H7 (cell line): ENCODE measurements around the gene INSC. TPM values are rescaled to one million over a fixed set of nuclear protein-coding genes. Genes with fewer than 3 reads are reported as not detected.

ENCODE experiments used
- DNase-seq: peaks from one replicate; pipeline ENCODE4 v3.0.0; 2012
- H3K27me3 ChIP-seq: 2 replicates; pipeline ENCODE4 v1.6.0; 2011; ENCODE audit warnings: mild to moderate bottlenecking, low read length; ENCODE audit not compliant: control insufficient read depth, insufficient read depth
- H3K36me3 ChIP-seq: replicated peaks from 2 replicates; pipeline ENCODE4 v1.5.1; 2011; ENCODE audit warnings: low read length; ENCODE audit not compliant: control insufficient read depth, insufficient read depth
- H3K4me3 ChIP-seq: 2 replicates; pipeline ENCODE4 v1.5.1; 2011; ENCODE audit warnings: low read depth, mild to moderate bottlenecking, control low read depth, low read length, moderate library complexity; ENCODE audit not compliant: insufficient read depth
- total RNA-seq: library from RNA; depleted of rRNA; stranded (reverse); fragments of >200 nt; shearing (Covaris generic); gene quantifications from 2 replicates; pipeline ENCODE4 v1.2.3, GENCODE V29; 2014; rRNA removed

Gene INSC
- total RNA-seq, 1 experiment from 2014 or later: not detected

- Histone ChIP-seq H3K27me3 (no peaks in the 10 kb centered on the region), H3K36me3 (no peaks in the 10 kb centered on the region), H3K4me3 (no peak overlapping the region)
- DNase-seq: no peak
Observed at GRCh38 chr11:15276621-15277020, 161.9 kb downstream of the INSC start.

GRCh38 chr11:15278128-15278527 is 163.4 kb downstream of the INSC start:
- Histone ChIP-seq H3K36me3 (no peaks in the 10 kb centered on the region), H3K27me3 (peaks cover 2% of the 10 kb centered on the region; the same call in 1 of the 2 replicates), H3K4me3 (no peak overlapping the region)
- no peak for DNase-seq

GRCh38 chr11:15280393-15280792 is 165.7 kb downstream of the INSC start:
- DNase-seq: no peak
- Histone ChIP-seq H3K36me3 (no peaks in the 10 kb centered on the region), H3K4me3 (no peak overlapping the region), H3K27me3 (peaks cover 2% of the 10 kb centered on the region; the same call in 1 of the 2 replicates)

DNA sequence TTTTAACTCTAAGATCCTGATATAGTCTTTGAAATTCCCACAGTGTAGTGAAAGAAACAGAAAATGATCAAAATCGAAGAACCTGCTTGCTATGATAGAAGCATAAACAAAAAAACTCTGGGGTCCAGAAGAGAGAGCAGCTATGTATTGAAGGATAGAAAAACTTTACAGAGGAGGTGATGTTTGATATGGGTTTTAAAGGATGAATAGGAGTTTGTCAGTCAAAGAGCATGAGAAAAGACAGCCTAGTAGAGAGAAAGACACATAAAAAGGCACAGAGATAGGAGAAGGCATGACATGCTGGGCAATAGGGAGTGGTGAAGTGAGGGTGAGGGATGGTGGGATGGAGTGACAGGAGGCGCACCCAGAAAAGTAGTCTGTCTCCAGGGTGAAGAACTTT is 168.0 kb downstream of the INSC start:
- DNase-seq: no peak
- peaks cover 2% of the 10 kb centered on the region; the same call in 1 of the 2 replicates for H3K27me3 ChIP-seq
- H3K36me3 ChIP-seq: no peaks in the 10 kb centered on the region
- H3K4me3 ChIP-seq: no peak overlapping the region

DNA sequence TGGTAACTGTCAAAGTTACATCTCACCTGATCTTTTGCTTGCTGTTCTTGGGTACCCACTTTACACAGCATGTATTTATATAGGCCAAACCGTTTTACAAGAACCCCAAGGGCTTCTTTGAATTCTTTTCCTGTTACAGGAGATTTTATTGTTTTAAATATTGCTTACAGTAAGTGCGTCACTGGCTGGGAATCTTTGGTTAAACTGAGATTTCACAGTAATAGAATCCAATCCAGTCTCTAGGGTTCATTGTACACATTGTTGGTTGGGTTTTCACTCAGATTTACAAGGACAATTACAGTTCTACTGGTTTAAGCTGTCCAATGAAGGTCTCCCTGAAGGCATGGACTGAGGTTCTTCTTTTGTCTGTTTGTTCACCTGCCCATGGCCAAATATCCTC is 171.7 kb downstream of the INSC start:
- Histone ChIP-seq H3K36me3 (no peaks in the 10 kb centered on the region), H3K4me3 (no peak overlapping the region), H3K27me3 (peaks cover 2% of the 10 kb centered on the region; the same call in 1 of the 2 replicates)
- DNase-seq: no peak

DNA sequence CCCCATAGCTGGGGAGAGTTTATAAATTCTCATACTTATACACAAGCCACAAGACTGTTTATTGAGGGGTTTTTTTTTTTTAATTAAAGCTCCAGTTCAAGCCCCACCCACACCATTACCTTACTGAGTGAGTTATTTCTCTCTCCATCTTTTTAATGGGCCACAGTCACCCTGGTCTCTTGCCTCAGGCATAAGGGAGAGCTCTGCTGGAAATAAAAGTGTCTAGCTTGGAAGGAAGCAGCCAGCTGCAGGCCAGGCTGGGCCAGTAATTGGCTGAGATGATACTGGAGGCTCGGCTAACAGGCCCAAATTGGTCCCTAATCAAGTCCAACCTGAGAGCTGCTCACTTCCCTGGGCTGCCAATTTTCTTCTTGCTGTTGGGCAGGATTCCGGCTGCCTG is 174.1 kb downstream of the INSC start:
- Histone ChIP-seq H3K36me3 (no peaks in the 10 kb centered on the region), H3K4me3 (no peak overlapping the region), H3K27me3 (no peaks in the 10 kb centered on the region)
- DNase-seq: no peak

DNA sequence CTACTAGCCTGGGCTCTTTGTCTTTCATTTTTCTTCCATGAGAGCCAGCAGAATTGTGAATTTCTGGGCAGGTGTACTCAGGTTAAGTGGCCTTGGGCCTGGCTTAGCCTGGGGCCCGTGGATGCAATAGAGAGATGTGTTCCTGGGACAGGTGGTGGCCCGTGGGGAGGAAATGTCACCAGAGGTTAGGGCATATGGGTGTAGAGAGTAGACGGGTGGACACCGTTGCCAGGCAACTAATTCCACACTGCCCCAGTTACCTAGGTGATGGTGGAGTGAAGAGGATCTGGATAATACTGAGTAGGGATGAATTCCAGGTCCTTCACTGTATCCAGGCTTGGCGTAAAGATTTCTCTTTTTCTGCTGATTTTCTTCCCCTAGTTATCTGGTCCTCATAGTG is 175.0 kb downstream of the INSC start:
- Histone ChIP-seq H3K27me3 (no peaks in the 10 kb centered on the region), H3K36me3 (no peaks in the 10 kb centered on the region), H3K4me3 (no peak overlapping the region)
- DNase-seq: no peak

- DNase-seq: no peak
- Histone ChIP-seq H3K4me3 (no peak overlapping the region), H3K36me3 (no peaks in the 10 kb centered on the region), H3K27me3 (no peaks in the 10 kb centered on the region)
Observed at GRCh38 chr11:15291885-15292284, 177.2 kb downstream of the INSC start.

DNA sequence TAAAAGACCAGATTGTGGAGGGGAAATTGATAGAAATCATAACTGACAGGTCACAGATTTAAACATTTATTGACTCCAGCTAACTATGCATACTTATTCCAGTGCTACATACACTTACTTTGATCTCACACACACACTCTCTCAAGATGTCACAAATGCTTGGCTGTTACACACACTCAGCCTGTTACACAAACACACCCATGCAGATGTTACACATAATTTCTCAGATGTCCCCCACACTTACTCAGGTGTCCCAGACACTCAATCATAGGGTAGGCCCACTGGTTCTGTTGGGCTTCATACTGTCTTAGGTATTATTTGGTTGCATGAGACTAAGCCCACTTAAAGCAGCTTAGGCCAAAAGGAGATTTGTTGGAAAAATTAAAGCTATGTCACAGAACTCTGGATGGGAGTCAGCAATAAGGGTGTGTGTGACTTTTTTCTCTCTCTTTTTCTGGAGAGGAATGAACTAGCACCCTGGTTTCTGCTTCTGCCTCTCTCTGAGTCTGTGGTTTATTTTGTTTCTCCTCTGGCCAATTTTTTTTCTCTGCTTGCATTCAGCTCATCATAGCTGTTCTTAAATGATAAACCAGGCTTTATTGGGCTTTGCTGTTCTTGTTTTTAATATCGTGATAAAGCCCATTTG is 179.4 kb downstream of the INSC start:
- no peaks in the 10 kb centered on the region for H3K27me3 ChIP-seq
- no peak overlapping the region for H3K4me3 ChIP-seq
- no peak for DNase-seq
- no peaks in the 10 kb centered on the region for H3K36me3 ChIP-seq

DNA sequence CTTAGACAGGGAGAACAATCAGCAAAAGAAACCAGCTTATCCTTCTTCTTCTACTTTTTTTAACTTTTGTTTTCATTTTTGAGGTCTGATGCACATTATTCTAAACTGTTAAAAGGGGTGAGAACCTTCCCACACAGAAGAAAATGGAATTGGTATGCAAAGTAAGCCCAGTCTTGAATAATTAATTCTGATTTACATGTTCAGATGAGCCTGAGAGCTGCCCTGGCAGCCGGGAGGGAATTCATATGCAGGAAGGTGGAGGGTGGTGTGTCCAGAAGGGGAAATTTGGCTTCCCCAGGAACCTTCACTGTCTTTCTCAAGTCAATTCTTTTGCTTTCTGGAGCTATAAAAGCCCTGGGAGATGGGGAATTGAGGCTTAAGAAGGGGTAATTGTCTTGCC is 181.0 kb downstream of the INSC start:
- peak; percentile 15 for DNase-seq
- H3K36me3 ChIP-seq: no peaks in the 10 kb centered on the region

More for the DNA sequence above, 181.0 kb downstream of the INSC start:
- Histone ChIP-seq H3K27me3 (no peaks in the 10 kb centered on the region), H3K4me3 (no peak overlapping the region)

Other genes with a start within 250 kb of the INSC start
- gene CYP2R1, start 222.7 kb upstream of the INSC start, total RNA-seq: 14.7 and 22.5 TPM in 2 replicates
- gene CALCA, start 142.6 kb upstream of the INSC start, total RNA-seq: 0.76 and 1.1 TPM in 2 replicates
- gene CALCB, start 41.3 kb upstream of the INSC start, total RNA-seq: 0.21 and 0.41 TPM in 2 replicates